CD4-positive, alpha-beta T cell (primary cell): ENCODE results near the gene POLD1. TPM values are rescaled to one million over a fixed set of nuclear protein-coding genes. Genes with fewer than 3 reads are reported as not detected.
"Not testable (repeated sequence)": the region's sequence is repeated elsewhere in the genome, so short reads cannot be mapped to it uniquely, and the experiment has no call there.

ENCODE experiments used
- ATAC-seq: fragments of 200-7000 bp; cut with Tn5 transposase; one replicate; pipeline ENCODE4 v1.10.0; 2022; ENCODE audit warnings: mild to moderate bottlenecking; ENCODE audit not compliant: poor library complexity
- CTCF ChIA-PET: fragments of 350-600 bp; sonication (Branson Sonifier 250); formaldehyde crosslinking; loops from one replicate; lab custom pipeline; 2021; ENCODE audit warnings: antibody characterized with exemption, inconsistent platforms; lab: Charles Lee
- POLR2A ChIA-PET: fragments of 350-600 bp; sonication (Branson Sonifier 250); formaldehyde crosslinking; loops from one replicate; lab custom pipeline; 2021; ENCODE audit warnings: antibody characterized with exemption, inconsistent platforms; lab: Charles Lee
- DNase-seq, 14 experiments: peaks; one replicate each; pipeline ENCODE4 v3.0.0-alpha.2; 2013 to 2020; ENCODE audit warnings: mixed read lengths in 2 of 14
- H3K27ac ChIP-seq, 2 donors: one replicate each; pipeline versions ENCODE4 v1.5.1 to v1.7.0; 2013; ENCODE audit warnings: low read length in 2 of 2, low read depth in 1 of 2, mild to moderate bottlenecking in 1 of 2
- H3K27me3 ChIP-seq, 2 experiments: 1 replicate in 1 of 2; 2 replicates in 1 of 2; pipeline versions ENCODE4 v1.6.1 to v1.7.0; 2013; ENCODE audit warnings: low read length in 2 of 2, control low read depth in 1 of 2, mild to moderate bottlenecking in 1 of 2, moderate library complexity in 1 of 2; ENCODE audit not compliant: insufficient read depth in 2 of 2, control insufficient read depth in 1 of 2
- H3K36me3 ChIP-seq: one replicate; pipeline ENCODE4 v1.6.1; 2013; ENCODE audit warnings: low read length, control low read depth; ENCODE audit not compliant: insufficient read depth
- H3K4me1 ChIP-seq: one replicate; pipeline ENCODE4 v1.6.1; 2013; ENCODE audit warnings: low read length, control low read depth; ENCODE audit not compliant: insufficient read depth
- H3K4me3 ChIP-seq: one replicate; pipeline ENCODE4 v1.5.1; 2013; ENCODE audit warnings: mild to moderate bottlenecking, low read length, moderate library complexity
- H3K9me3 ChIP-seq, 2 experiments: 1 replicate in 1 of 2; 2 replicates in 1 of 2; pipeline versions ENCODE4 v1.6.1 to v1.7.0; 2013; ENCODE audit warnings: low read length in 2 of 2, mild to moderate bottlenecking in 2 of 2, control low read depth in 1 of 2, moderate library complexity in 1 of 2; ENCODE audit not compliant: control insufficient read depth in 1 of 2, insufficient read depth in 1 of 2
- H3K27ac Mint-ChIP-seq: one replicate; pipeline ENCODE4 v1.8.0; 2020; ENCODE audit warnings: mixed read lengths
- H3K27me3 Mint-ChIP-seq: one replicate; pipeline ENCODE4 v1.8.0; 2021; ENCODE audit warnings: mixed read lengths
- H3K36me3 Mint-ChIP-seq: one replicate; pipeline ENCODE4 v1.8.0; 2021; ENCODE audit warnings: low read depth, mixed read lengths
- H3K4me1 Mint-ChIP-seq: one replicate; pipeline ENCODE4 v1.8.0; 2021; ENCODE audit warnings: low read depth, mixed read lengths
- H3K4me3 Mint-ChIP-seq: one replicate; pipeline ENCODE4 v1.8.0; 2020; ENCODE audit warnings: mild to moderate bottlenecking, mixed read lengths
- H3K9me3 Mint-ChIP-seq: one replicate; pipeline ENCODE4 v1.8.0; 2020; ENCODE audit warnings: mixed read lengths
- CTCF ChIP-seq: fragments of 200-600 bp; IDR thresholded peaks from one replicate; pipeline ENCODE4 v1.8.0; 2022; ENCODE audit warnings: antibody characterized with exemption, mild to moderate bottlenecking
- intact Hi-C, 2 experiments: fragments of 100-400 bp; cut with DNase I in 1 of 2; cut with micrococcal nuclease in 1 of 2; formaldehyde crosslinking; loops; one replicate each; pipeline versions ENCODE4 v1.15.1 to v1.9.0; 2023 to 2025; cut with DNase I, micrococcal nuclease
- total RNA-seq, 174 experiments: library from RNA in 2 of 174; stranded (reverse) in 2 of 174; gene quantifications; one replicate each; pipeline ENCODE4 v1.2.3 and lab custom pipeline; 2021 to 2026

Gene POLD1
- total RNA-seq, 2 experiments from 2014 or later, result 22.1 to 24.2 TPM

GRCh38 chr19:50340331-50340730 lies 43.8 kb upstream of the POLD1 start:
- no peak for TF ChIP-seq CTCF
- H3K9me3 Mint-ChIP-seq, result no peaks in the 10 kb centered on the region
- DNase-seq, result peak in 1 of 14 experiments; percentile 11

GRCh38 chr19:50341091-50341564 lies 43.0 kb upstream of the POLD1 start:
- H3K27me3 ChIP-seq, result peaks cover 0 to 2% of the 10 kb centered on the region in 2 experiments
- ATAC-seq, result no peak
- TF ChIP-seq CTCF, result no peak
- no peak overlapping the region for H3K4me3 Mint-ChIP-seq
- peak in 1 of 14 experiments; percentile 40 for DNase-seq
- no peaks in the 10 kb centered on the region for H3K36me3 ChIP-seq
- no peaks in the 10 kb centered on the region for H3K4me1 ChIP-seq
- no peak overlapping the region for H3K27ac ChIP-seq
- no peak overlapping the region for H3K4me3 ChIP-seq
- H3K27ac Mint-ChIP-seq, result no peak overlapping the region
- POLR2A ChIA-PET, result interaction anchor here (1.1 kb wide), 1 partner anchor 16 kb away, joined by 3 read pairs; no protein-coding TSS in a partner anchor
- H3K9me3 Mint-ChIP-seq, result no peaks in the 10 kb centered on the region
- intact Hi-C loops, result no loop called here
- no peaks in the 10 kb centered on the region for H3K36me3 Mint-ChIP-seq
- no peaks in the 10 kb centered on the region for H3K4me1 Mint-ChIP-seq
- H3K27me3 Mint-ChIP-seq, result no peaks in the 10 kb centered on the region
- CTCF ChIA-PET, result no interaction called here
- H3K9me3 ChIP-seq, result peaks cover 5 to 11% of the 10 kb centered on the region in 2 experiments

More at GRCh38 chr19:50340331-50340730, 43.8 kb upstream of the POLD1 start:
- H3K4me3 Mint-ChIP-seq, result no peak overlapping the region
- ATAC-seq, result no peak
- H3K36me3 Mint-ChIP-seq, result no peaks in the 10 kb centered on the region
- H3K27me3 ChIP-seq, result peaks cover 0 to 2% of the 10 kb centered on the region in 2 experiments
- ChIA-PET CTCF (no interaction called here), POLR2A (interaction anchor here (1.1 kb wide), 1 partner anchor 17 kb away, joined by 3 read pairs; no protein-coding TSS in a partner anchor)
- no peaks in the 10 kb centered on the region for H3K4me1 ChIP-seq
- peaks cover 5 to 9% of the 10 kb centered on the region in 2 experiments for H3K9me3 ChIP-seq
- no peak overlapping the region for H3K27ac ChIP-seq
- H3K27ac Mint-ChIP-seq, result no peak overlapping the region
- no peaks in the 10 kb centered on the region for H3K4me1 Mint-ChIP-seq
- H3K27me3 Mint-ChIP-seq, result peaks cover 6% of the 10 kb centered on the region
- no peaks in the 10 kb centered on the region for H3K36me3 ChIP-seq
- intact Hi-C loops, result no loop called here
- H3K4me3 ChIP-seq, result no peak overlapping the region

GRCh38 chr19:50344661-50345318 lies 39.4 kb upstream of the POLD1 start:
- Histone ChIP-seq H3K27me3 (no peaks in the 10 kb centered on the region), H3K36me3 (no peaks in the 10 kb centered on the region), H3K4me1 (peaks cover 5% of the 10 kb centered on the region), H3K4me3 (peak overlapping the region; percentile 25), H3K9me3 (peaks cover 5 to 11% of the 10 kb centered on the region in 2 experiments), H3K27ac (no peak overlapping the region)
- no peak for TF ChIP-seq CTCF
- intact Hi-C loops, result no loop called here
- Mint-ChIP-seq H3K4me1 (peaks cover 9% of the 10 kb centered on the region), H3K27me3 (no peaks in the 10 kb centered on the region), H3K36me3 (no peaks in the 10 kb centered on the region), H3K9me3 (no peaks in the 10 kb centered on the region), H3K4me3 (no peak overlapping the region), H3K27ac (no peak overlapping the region)
- ATAC-seq (no peak), DNase-seq (peak in 1 of 14 experiments; percentile 39)
- CTCF ChIA-PET, result no interaction called here
- POLR2A ChIA-PET, result no interaction called here

GRCh38 chr19:50347089-50347581 lies 37.0 kb upstream of the POLD1 start:
- peak in 1 of 14 experiments; percentile 9 for DNase-seq
- peak overlapping the region; percentile 36 for H3K4me3 Mint-ChIP-seq
- H3K4me1 ChIP-seq, intact Hi-C loops, ATAC-seq, H3K9me3 Mint-ChIP-seq, H3K4me1 Mint-ChIP-seq, H3K36me3 ChIP-seq, H3K27ac ChIP-seq, H3K27me3 ChIP-seq, H3K27me3 Mint-ChIP-seq, H3K36me3 Mint-ChIP-seq, CTCF ChIA-PET: not testable (repeated sequence)
- H3K9me3 ChIP-seq, result peaks cover 5 to 11% of the 10 kb centered on the region in 2 experiments
- POLR2A ChIA-PET, result interaction anchor here (1.0 kb wide), 1 partner anchor 13 kb away, joined by 3 read pairs; no protein-coding TSS in a partner anchor
- H3K27ac Mint-ChIP-seq, result peak overlapping the region; percentile 21
- peak overlapping the region; percentile 15 for H3K4me3 ChIP-seq
